B cell (primary cell): Measurements from ENCODE around the gene ERG. TPM values are rescaled to one million over a fixed set of nuclear protein-coding genes. Genes with fewer than 3 reads are reported as not detected.

Experiments used
- ATAC-seq: fragments of 200-7000 bp; cut with Tn5 transposase; one replicate; pipeline ENCODE4 v1.10.0; 2021; ENCODE audit warnings: low read depth, mild to moderate bottlenecking, moderate number of reproducible peaks, moderate library complexity
- CTCF ChIA-PET: fragments of 350-600 bp; sonication (Branson Sonifier 250); formaldehyde crosslinking; loops from one replicate; lab custom pipeline; 2021; ENCODE audit warnings: antibody characterized with exemption, inconsistent platforms; lab: Charles Lee
- POLR2A ChIA-PET: fragments of 350-600 bp; sonication (Branson Sonifier 250); formaldehyde crosslinking; loops from one replicate; lab custom pipeline; 2021; ENCODE audit warnings: antibody characterized with exemption; lab: Charles Lee
- DNase-seq: peaks from one replicate; pipeline ENCODE4 v3.0.0; 2013
- H2AFZ ChIP-seq: 2 replicates; pipeline ENCODE4 v1.6.1; 2012; ENCODE audit warnings: mild to moderate bottlenecking, low read depth, low read length; ENCODE audit not compliant: insufficient read depth, poor library complexity, severe bottlenecking
- H3K27ac ChIP-seq, 2 donors: 1 replicate in 1 of 2; 2 replicates in 1 of 2; pipeline ENCODE4 v1.5.1; 2012 to 2013; ENCODE audit warnings: low read length in 2 of 2, mild to moderate bottlenecking in 2 of 2, moderate library complexity in 1 of 2
- H3K27me3 ChIP-seq, 4 experiments: fragments of 200-600 bp in 1 of 4; sonication (generic) in 1 of 4; replicated peaks in 1 of 4; 1 replicate in 2 of 4; 2 replicates in 2 of 4; pipeline versions ENCODE4 v1.6.1 to v1.7.0; 2013 to 2016; ENCODE audit warnings: low read length in 3 of 4, mild to moderate bottlenecking in 2 of 4, mixed read lengths in 1 of 4, moderate library complexity in 1 of 4; ENCODE audit not compliant: insufficient read depth in 4 of 4, control insufficient read depth in 3 of 4; ENCODE audit errors: control extremely low read depth in 1 of 4
- H3K36me3 ChIP-seq, 2 experiments: replicated peaks in 1 of 2; 1 replicate in 1 of 2; 2 replicates in 1 of 2; pipeline versions ENCODE4 v1.6.1 to v1.7.1; 2013; ENCODE audit warnings: low read length in 1 of 2; ENCODE audit not compliant: insufficient read depth in 2 of 2, control insufficient read depth in 1 of 2; ENCODE audit errors: control extremely low read depth in 1 of 2, extremely low read depth in 1 of 2
- H3K4me1 ChIP-seq, 2 donors: fragments of 200-600 bp in 1 of 2; sonication (generic) in 1 of 2; 1 replicate in 1 of 2; 2 replicates in 1 of 2; pipeline versions ENCODE4 v1.5.1 to v1.6.1; 2013 to 2017; ENCODE audit warnings: low read length in 2 of 2; ENCODE audit not compliant: control insufficient read depth in 2 of 2, insufficient read depth in 2 of 2
- H3K4me2 ChIP-seq: replicated peaks from 2 replicates; pipeline ENCODE3; 2012; ENCODE audit warnings: mild to moderate bottlenecking, low read depth, low read length; ENCODE audit not compliant: poor library complexity, severe bottlenecking
- H3K4me3 ChIP-seq, 5 experiments: fragments of 200-600 bp in 1 of 5; sonication (generic) in 1 of 5; 1 replicate in 3 of 5; 2 replicates in 2 of 5; pipeline versions ENCODE4 v1.5.1 to v1.7.0; 2011 to 2016; ENCODE audit warnings: low read length in 4 of 5, mild to moderate bottlenecking in 4 of 5, low read depth in 2 of 5, control low read depth in 1 of 5, moderate library complexity in 1 of 5; ENCODE audit not compliant: insufficient read depth in 1 of 5; ENCODE audit errors: control extremely low read depth in 1 of 5, extremely low read depth in 1 of 5
- H3K79me2 ChIP-seq: fragments of 200-600 bp; sonication (generic); one replicate; pipeline ENCODE4 v1.6.0; 2016; ENCODE audit warnings: low read length; ENCODE audit not compliant: control insufficient read depth, insufficient read depth
- H3K9ac ChIP-seq: fragments of 200-600 bp; sonication (generic); 2 replicates; pipeline ENCODE4 v1.6.1; 2017; ENCODE audit warnings: mild to moderate bottlenecking, low read length, moderate library complexity
- H3K9me3 ChIP-seq, 3 donors: one replicate each; pipeline versions ENCODE4 v1.6.1 to v1.7.1; 2013; ENCODE audit warnings: low read length in 2 of 3; ENCODE audit not compliant: control insufficient read depth in 2 of 3, insufficient read depth in 1 of 3; ENCODE audit errors: control extremely low read depth in 1 of 3
- H4K20me1 ChIP-seq: 2 replicates; pipeline ENCODE4 v1.6.0; 2012; ENCODE audit warnings: mild to moderate bottlenecking, low read length; ENCODE audit not compliant: insufficient read depth, control insufficient read depth, poor library complexity, severe bottlenecking
- H3K27ac Mint-ChIP-seq: one replicate; pipeline ENCODE4 v1.8.0; 2021; ENCODE audit warnings: mixed read lengths
- H3K27me3 Mint-ChIP-seq: one replicate; pipeline ENCODE4 v1.8.0; 2021; ENCODE audit warnings: mixed read lengths
- H3K4me1 Mint-ChIP-seq: one replicate; pipeline ENCODE4 v1.8.0; 2021; ENCODE audit warnings: mixed read lengths
- H3K4me3 Mint-ChIP-seq: one replicate; pipeline ENCODE4 v1.8.0; 2021; ENCODE audit warnings: mixed read lengths
- H3K9me3 Mint-ChIP-seq: one replicate; pipeline ENCODE4 v1.8.0; 2022; ENCODE audit warnings: mixed read lengths; ENCODE audit not compliant: insufficient read depth
- CTCF ChIP-seq: fragments of 200-600 bp; IDR thresholded peaks from one replicate; pipeline ENCODE4 v1.8.0; 2022; ENCODE audit warnings: antibody characterized with exemption, mild to moderate bottlenecking
- EZH2 ChIP-seq: IDR thresholded peaks from 2 replicates; pipeline ENCODE4 v1.6.1; 2012; ENCODE audit warnings: borderline replicate concordance, low read depth, mild to moderate bottlenecking, moderate library complexity, low read length; ENCODE audit not compliant: insufficient read depth, poor library complexity, severe bottlenecking
- WGBS: methylation state at CpG from one replicate; pipeline ENCODE4 v1.1.5; 2013; ENCODE audit warnings: missing lambda C conversion rate; ENCODE audit not compliant: insufficient coverage; 5-methylcytosine and 5-hydroxymethylcytosine counted together
- intact Hi-C: fragments of 100-400 bp; cut with micrococcal nuclease; formaldehyde crosslinking; loops from one replicate; pipeline ENCODE4 v1.10.0; 2022
- polyA plus RNA-seq: library from polyadenylated mRNA; depleted of rRNA; stranded (reverse); fragments of >200 nt; gene quantifications from 2 replicates; pipeline ENCODE4 v1.2.3, GENCODE V29; 2012
- total RNA-seq, 2 donors: library from RNA; stranded (reverse); fragments of 120-200 nt in 1 of 2; gene quantifications; 1 replicate in 1 of 2; 2 replicates in 1 of 2; pipeline versions ENCODE4 v1.2.3 to v1.2.4, GENCODE V29; 2013 to 2022

ERG gene
- total and polyA plus RNA-seq, 2 donors (not counting 1 experiment from before 2014, with no cell fraction given), result 0.17 TPM; not detected in 1

GRCh38 chr21:38538353-38538752 is 40.1 kb upstream of the ERG start:
- Histone ChIP-seq H3K27ac (no peak overlapping the region), H2AFZ (no peak overlapping the region), H3K4me2 (no peak overlapping the region), H3K79me2 (no peaks in the 10 kb centered on the region), H3K4me3 (no peak overlapping the region), H3K36me3 (no peaks in the 10 kb centered on the region), H3K9me3 (no peaks in the 10 kb centered on the region), H3K27me3 (peaks cover 0 to 2% (median 0%) of the 10 kb centered on the region in 4 experiments), H3K4me1 (no peaks in the 10 kb centered on the region), H3K9ac (no peak overlapping the region), H4K20me1 (no peaks in the 10 kb centered on the region)
- no peak for ATAC-seq
- no peak for DNase-seq
- no peak overlapping the region for H3K27ac Mint-ChIP-seq
- H3K27me3 Mint-ChIP-seq, result no peaks in the 10 kb centered on the region
- H3K9me3 Mint-ChIP-seq, result no peaks in the 10 kb centered on the region
- POLR2A ChIA-PET, result no interaction called here
- no peaks in the 10 kb centered on the region for H3K4me1 Mint-ChIP-seq
- no CpG with 5 or more reads among the region's 1 CpG for WGBS
- intact Hi-C loops, result no loop called here
- TF ChIP-seq CTCF (no peak), EZH2 (no peak)
- CTCF ChIA-PET, result no interaction called here
- H3K4me3 Mint-ChIP-seq, result no peak overlapping the region

GRCh38 chr21:38534591-38534990 is 36.3 kb upstream of the ERG start:
- TF ChIP-seq CTCF, result no peak
- no peak for TF ChIP-seq EZH2
- H3K27me3 Mint-ChIP-seq, result no peaks in the 10 kb centered on the region
- intact Hi-C loops, result no loop called here
- ATAC-seq (no peak), DNase-seq (no peak)
- WGBS, result no CpG with 5 or more reads among the region's 3 CpGs
- Histone ChIP-seq H3K4me1 (no peaks in the 10 kb centered on the region), H3K79me2 (no peaks in the 10 kb centered on the region), H3K9ac (no peak overlapping the region), H3K27me3 (peaks cover 0 to 2% (median 0%) of the 10 kb centered on the region in 4 experiments), H4K20me1 (no peaks in the 10 kb centered on the region), H3K9me3 (peaks cover 0 to 3% (median 0%) of the 10 kb centered on the region in 3 donors), H2AFZ (no peak overlapping the region), H3K36me3 (no peaks in the 10 kb centered on the region), H3K27ac (no peak overlapping the region), H3K4me3 (no peak overlapping the region), H3K4me2 (no peak overlapping the region)
- no peak overlapping the region for H3K4me3 Mint-ChIP-seq
- CTCF ChIA-PET, result no interaction called here
- no peaks in the 10 kb centered on the region for H3K4me1 Mint-ChIP-seq
- POLR2A ChIA-PET, result no interaction called here
- no peak overlapping the region for H3K27ac Mint-ChIP-seq
- no peaks in the 10 kb centered on the region for H3K9me3 Mint-ChIP-seq
